Endothelial cell of umbilical vein (primary cell): ENCODE results near the gene LRCH1.

Experiments
- EZH2 ChIP-seq: IDR thresholded peaks from 2 replicates; pipeline ENCODE4 v1.6.1; 2012; ENCODE audit warnings: borderline replicate concordance, low read depth, mild to moderate bottlenecking, moderate library complexity, low read length, inconsistent platforms; ENCODE audit not compliant: severe bottlenecking
- GATA2 ChIP-seq: IDR thresholded peaks from 2 replicates; pipeline ENCODE4 v1.7.0; 2011; ENCODE audit warnings: low read depth, mild to moderate bottlenecking, moderate library complexity, mixed read lengths, low read length; ENCODE audit not compliant: insufficient read length, insufficient read depth
- POLR2A ChIP-seq: IDR thresholded peaks from 2 replicates; pipeline ENCODE4 v1.6.1; 2012; ENCODE audit warnings: low read depth, mild to moderate bottlenecking, control low read depth, low read length
- POLR2AphosphoS5 ChIP-seq: IDR thresholded peaks from 2 replicates; pipeline ENCODE4 v1.6.1; 2012; ENCODE audit warnings: low read depth, mild to moderate bottlenecking, control low read depth, low read length, moderate library complexity; ENCODE audit not compliant: insufficient read depth
- TF ChIP-seq, protein P1 (sequence below), 2 donors: IDR thresholded peaks; 1 replicate in 1 of 2; 2 replicates in 1 of 2; pipeline ENCODE4 v1.5.1; 2011; ENCODE audit warnings: low read length in 2 of 2, mild to moderate bottlenecking in 2 of 2, moderate library complexity in 2 of 2, control low read depth in 1 of 2, inconsistent platforms in 1 of 2, low read depth in 1 of 2; ENCODE audit not compliant: insufficient read depth in 1 of 2; ENCODE audit errors: extremely low read depth in 1 of 2
- TF ChIP-seq, protein P2 (sequence below): IDR thresholded peaks from 2 replicates; pipeline ENCODE4 v1.6.1; 2011; ENCODE audit not compliant: insufficient read depth, insufficient read length

DNA sequence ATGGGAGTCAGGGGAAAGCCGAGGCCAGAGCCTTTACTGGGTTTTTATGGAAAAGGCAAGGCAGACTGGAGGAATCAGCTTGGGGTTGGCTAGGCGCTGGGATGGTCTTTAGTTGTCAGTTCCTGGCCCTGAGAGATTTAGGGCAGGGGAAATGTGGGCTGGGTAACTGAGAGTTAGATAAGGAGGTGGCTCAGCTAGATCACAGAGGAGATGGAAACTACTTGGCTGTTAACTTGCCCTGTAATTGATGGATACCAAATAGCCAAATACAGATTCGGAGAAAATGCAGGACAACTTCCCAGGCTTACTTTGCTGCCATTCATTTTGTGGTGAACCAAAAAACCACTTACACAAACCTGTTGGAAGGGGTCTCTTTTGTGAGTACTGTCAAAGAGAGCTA is 54.0 kb downstream of the LRCH1 start:
- TF ChIP-seq, protein P1, sequence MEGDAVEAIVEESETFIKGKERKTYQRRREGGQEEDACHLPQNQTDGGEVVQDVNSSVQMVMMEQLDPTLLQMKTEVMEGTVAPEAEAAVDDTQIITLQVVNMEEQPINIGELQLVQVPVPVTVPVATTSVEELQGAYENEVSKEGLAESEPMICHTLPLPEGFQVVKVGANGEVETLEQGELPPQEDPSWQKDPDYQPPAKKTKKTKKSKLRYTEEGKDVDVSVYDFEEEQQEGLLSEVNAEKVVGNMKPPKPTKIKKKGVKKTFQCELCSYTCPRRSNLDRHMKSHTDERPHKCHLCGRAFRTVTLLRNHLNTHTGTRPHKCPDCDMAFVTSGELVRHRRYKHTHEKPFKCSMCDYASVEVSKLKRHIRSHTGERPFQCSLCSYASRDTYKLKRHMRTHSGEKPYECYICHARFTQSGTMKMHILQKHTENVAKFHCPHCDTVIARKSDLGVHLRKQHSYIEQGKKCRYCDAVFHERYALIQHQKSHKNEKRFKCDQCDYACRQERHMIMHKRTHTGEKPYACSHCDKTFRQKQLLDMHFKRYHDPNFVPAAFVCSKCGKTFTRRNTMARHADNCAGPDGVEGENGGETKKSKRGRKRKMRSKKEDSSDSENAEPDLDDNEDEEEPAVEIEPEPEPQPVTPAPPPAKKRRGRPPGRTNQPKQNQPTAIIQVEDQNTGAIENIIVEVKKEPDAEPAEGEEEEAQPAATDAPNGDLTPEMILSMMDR (IDR thresholded peaks at IDR 0.05; ENCODE audit: extremely low read depth in 1 of 2, insufficient read depth in 1 of 2, low read depth in 1 of 2, low read length in 2 of 2), result no peak
- TF ChIP-seq POLR2AphosphoS5 (no peak), EZH2 (no peak), POLR2A (no peak), GATA2 (no peak)
- TF ChIP-seq, protein P2, sequence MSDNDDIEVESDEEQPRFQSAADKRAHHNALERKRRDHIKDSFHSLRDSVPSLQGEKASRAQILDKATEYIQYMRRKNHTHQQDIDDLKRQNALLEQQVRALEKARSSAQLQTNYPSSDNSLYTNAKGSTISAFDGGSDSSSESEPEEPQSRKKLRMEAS, result no peak
